HCT116 (cell line): ENCODE data around the gene KIAA1755. TPM values are rescaled to one million over a fixed set of nuclear protein-coding genes. Genes with fewer than 3 reads are reported as not detected.

ENCODE experiments used
- ATAC-seq: fragments of 200-7000 bp; cut with Tn5 transposase; 2 replicates; pipeline ENCODE4 v1.9.1; 2020; ENCODE audit warnings: mild to moderate bottlenecking, moderate library complexity
- BruUV-seq: library from RNA; stranded (reverse); fragments of 400-500 nt; replicated peaks from 2 replicates; lab custom pipeline; 2021; lab: Mats Ljungman, UMichigan
- CTCF ChIA-PET: fragments of 300-600 bp; sonication (Branson Sonifier 250); formaldehyde crosslinking; loops from one replicate; lab custom pipeline; 2021; ENCODE audit warnings: antibody characterized with exemption; lab: Charles Lee
- POLR2A ChIA-PET: fragments of 300-600, 350-600 bp; sonication (Branson Sonifier 250); formaldehyde crosslinking; loops from one replicate; lab custom pipeline; 2021; ENCODE audit warnings: antibody characterized with exemption; lab: Charles Lee
- RAD21 ChIA-PET, 2 experiments: fragments of 300-600 bp; sonication (Branson Sonifier 250); formaldehyde crosslinking; loops; one replicate each; lab custom pipeline; 2023; ENCODE audit warnings: low total read pairs in 2 of 2; ENCODE audit not compliant: uncharacterized antibody in 2 of 2, unreplicated experiment in 2 of 2, low non-redundant PET in 1 of 2; lab: Charles Lee
- DNase-seq: peaks from one replicate; pipeline ENCODE4 v3.0.0-alpha.2; 2010; ENCODE audit warnings: low read depth, low spot score
- H2AFZ ChIP-seq: fragments of 200-600 bp; shearing (Covaris generic), sonication (generic); 2 replicates; pipeline ENCODE4 v1.6.1; 2017; ENCODE audit warnings: low read depth, mixed run types, mixed read lengths, antibody characterized with exemption, low read length; ENCODE audit not compliant: poor library complexity, severe bottlenecking
- H3K27ac ChIP-seq: 2 replicates; pipeline ENCODE4 v1.5.1; 2012; ENCODE audit warnings: low read depth, low read length
- H3K27me3 ChIP-seq: fragments of 200-600 bp; sonication (generic); 2 replicates; pipeline ENCODE4 v1.6.1; 2016; ENCODE audit warnings: mixed run types, low read length, mixed read lengths; ENCODE audit not compliant: insufficient read depth
- H3K36me3 ChIP-seq, 2 experiments: fragments of 200-500 bp in 1 of 2; fragments of 200-600 bp in 1 of 2; sonication (Bioruptor generic) in 1 of 2; sonication (generic) in 1 of 2; 2 replicates each; pipeline versions ENCODE4 v1.5.1 to v1.6.1; 2014 to 2016; ENCODE audit warnings: low read length in 2 of 2, inconsistent platforms in 1 of 2, mixed read lengths in 1 of 2, mixed run types in 1 of 2; ENCODE audit not compliant: insufficient read depth in 2 of 2, control insufficient read depth in 1 of 2
- H3K4me1 ChIP-seq, 2 experiments: fragments of 200-600 bp in 1 of 2; sonication (generic) in 1 of 2; 2 replicates each; pipeline versions ENCODE4 v1.5.1 to v1.6.1; 2012 to 2017; ENCODE audit warnings: low read length in 2 of 2, inconsistent platforms in 1 of 2, mild to moderate bottlenecking in 1 of 2, mixed read lengths in 1 of 2, mixed run types in 1 of 2, moderate library complexity in 1 of 2; ENCODE audit not compliant: insufficient read depth in 2 of 2, control insufficient read depth in 1 of 2
- H3K4me2 ChIP-seq: fragments of 200-600 bp; sonication (generic); 2 replicates; pipeline ENCODE4 v1.6.1; 2017; ENCODE audit warnings: mixed run types, low read length, mixed read lengths
- H3K4me3 ChIP-seq, 2 experiments: fragments of 200-600 bp in 1 of 2; sonication (generic) in 1 of 2; replicated peaks in 1 of 2; 2 replicates each; pipeline ENCODE4 v1.5.1; 2011 to 2016; ENCODE audit warnings: low read length in 2 of 2, control low read depth in 1 of 2, low read depth in 1 of 2, mild to moderate bottlenecking in 1 of 2, mixed read lengths in 1 of 2, mixed run types in 1 of 2
- H3K79me2 ChIP-seq: fragments of 200-600 bp; sonication (generic); 2 replicates; pipeline ENCODE4 v1.6.1; 2017; ENCODE audit warnings: mild to moderate bottlenecking, mixed run types, low read length, moderate library complexity, mixed read lengths; ENCODE audit not compliant: insufficient read depth
- H3K9ac ChIP-seq: fragments of 200-600 bp; sonication (generic); 2 replicates; pipeline ENCODE4 v1.6.1; 2016; ENCODE audit warnings: low read length, mixed read lengths
- H3K9me2 ChIP-seq: fragments of 200-600 bp; sonication (generic), shearing (Covaris generic); 2 replicates; pipeline ENCODE4 v1.6.1; 2017; ENCODE audit warnings: mixed run types, mild to moderate bottlenecking, moderate library complexity; ENCODE audit not compliant: insufficient read depth
- H3K9me3 ChIP-seq, 2 experiments: fragments of 200-500 bp in 1 of 2; fragments of 200-600 bp in 1 of 2; sonication (Bioruptor generic) in 1 of 2; sonication (generic) in 1 of 2; 2 replicates each; pipeline ENCODE4 v1.6.1; 2014 to 2017; ENCODE audit warnings: low read length in 2 of 2, mixed read lengths in 2 of 2, inconsistent platforms in 1 of 2, low read depth in 1 of 2, mild to moderate bottlenecking in 1 of 2, mixed run types in 1 of 2, moderate library complexity in 1 of 2; ENCODE audit not compliant: control insufficient read depth in 1 of 2, insufficient read depth in 1 of 2
- H4K20me1 ChIP-seq: fragments of 200-600 bp; sonication (generic), shearing (Covaris generic); 2 replicates; pipeline ENCODE4 v1.6.1; 2017; ENCODE audit warnings: mixed run types, mild to moderate bottlenecking, moderate library complexity; ENCODE audit not compliant: insufficient read depth
- CBX3 ChIP-seq: IDR thresholded peaks from 2 replicates; pipeline ENCODE4 v1.6.1; 2012; ENCODE audit warnings: low read depth
- EGR1 ChIP-seq: IDR thresholded peaks from 2 replicates; pipeline ENCODE4 v1.6.1; 2012; ENCODE audit warnings: low read depth
- EZH2phosphoT487 ChIP-seq: fragments of 200-600 bp; IDR thresholded peaks from 2 replicates; pipeline ENCODE4 v1.6.1; 2018; ENCODE audit warnings: antibody characterized with exemption, borderline replicate concordance
- FOSL1 ChIP-seq: IDR thresholded peaks from 2 replicates; pipeline ENCODE4 v1.6.1; 2012; ENCODE audit warnings: low read depth
- JUND ChIP-seq: IDR thresholded peaks from 2 replicates; pipeline ENCODE4 v1.6.1; 2012
- POLR2AphosphoS5 ChIP-seq: IDR thresholded peaks from 2 replicates; pipeline ENCODE4 v1.6.1; 2011; ENCODE audit warnings: mild to moderate bottlenecking, low read depth, low read length, moderate library complexity
- TCF7L2 ChIP-seq: IDR thresholded peaks from 2 replicates; pipeline ENCODE4 v1.7.0; 2011; ENCODE audit warnings: borderline replicate concordance, inconsistent platforms; ENCODE audit not compliant: insufficient read depth, insufficient read length; ENCODE audit errors: extremely low read depth
- intact Hi-C: fragments of 100-400 bp; cut with micrococcal nuclease; formaldehyde crosslinking; loops from 2 replicates; pipeline ENCODE4 v1.10.0; 2022
- total RNA-seq: library from RNA; stranded (reverse); gene quantifications from one replicate; pipeline ENCODE4 v1.2.1, GENCODE V29; 2021; ENCODE audit not compliant: unreplicated experiment
- TF ChIP-seq, protein P1 (sequence below): IDR thresholded peaks from 2 replicates; pipeline ENCODE4 v1.6.1; 2012; ENCODE audit warnings: low read depth
- TF ChIP-seq, protein P2 (sequence below): IDR thresholded peaks from 2 replicates; pipeline ENCODE4 v1.6.1; 2011; ENCODE audit warnings: mild to moderate bottlenecking, low read length, moderate library complexity; ENCODE audit not compliant: insufficient replicate concordance; ENCODE audit errors: extremely low read depth
- TF ChIP-seq, protein P3 (sequence below), 3 experiments: fragments of 200-600 bp in 1 of 3; sonication (generic) in 1 of 3; IDR thresholded peaks in 2 of 3; conservative IDR thresholded peaks in 1 of 3; 2 replicates each; pipeline ENCODE4 v1.5.1; 2012 to 2017; ENCODE audit warnings: low read depth in 2 of 3, low read length in 2 of 3, antibody characterized with exemption in 1 of 3, borderline replicate concordance in 1 of 3, control low read depth in 1 of 3, mild to moderate bottlenecking in 1 of 3, mixed read lengths in 1 of 3, mixed run types in 1 of 3, moderate library complexity in 1 of 3; ENCODE audit not compliant: insufficient read depth in 1 of 3

The KIAA1755 gene
- total RNA-seq, 1 experiment from 2014 or later, result not detected

DNA sequence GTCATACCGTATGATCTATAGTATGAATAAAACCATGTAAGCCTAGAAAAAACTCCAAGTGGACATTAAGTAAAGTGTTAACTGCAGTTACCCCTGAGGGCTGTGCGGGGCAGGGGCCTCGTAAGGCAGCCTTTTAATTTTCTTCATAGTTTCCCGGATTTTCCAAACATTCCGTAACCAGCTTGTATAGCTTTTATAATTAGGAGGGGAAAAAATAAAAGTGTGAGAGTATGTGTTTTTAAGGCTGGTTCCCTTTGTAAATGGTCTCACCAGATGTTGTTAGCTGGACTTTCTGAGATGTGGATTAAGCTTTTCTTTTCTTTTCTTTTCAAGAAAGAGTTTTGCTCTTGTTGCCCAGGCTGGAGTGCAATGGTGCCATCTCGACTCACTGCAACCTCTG, 7.0 kb downstream of the KIAA1755 start:
- ChIA-PET RAD21 (no interaction called here), CTCF (no interaction called here), POLR2A (no interaction called here)
- H4K20me1 ChIP-seq, result no peaks in the 10 kb centered on the region
- no peak for TF ChIP-seq FOSL1
- TF ChIP-seq CBX3, result no peak
- no peak for TF ChIP-seq JUND
- TF ChIP-seq TCF7L2, result no peak
- TF ChIP-seq EGR1, result no peak
- TF ChIP-seq, protein P1, sequence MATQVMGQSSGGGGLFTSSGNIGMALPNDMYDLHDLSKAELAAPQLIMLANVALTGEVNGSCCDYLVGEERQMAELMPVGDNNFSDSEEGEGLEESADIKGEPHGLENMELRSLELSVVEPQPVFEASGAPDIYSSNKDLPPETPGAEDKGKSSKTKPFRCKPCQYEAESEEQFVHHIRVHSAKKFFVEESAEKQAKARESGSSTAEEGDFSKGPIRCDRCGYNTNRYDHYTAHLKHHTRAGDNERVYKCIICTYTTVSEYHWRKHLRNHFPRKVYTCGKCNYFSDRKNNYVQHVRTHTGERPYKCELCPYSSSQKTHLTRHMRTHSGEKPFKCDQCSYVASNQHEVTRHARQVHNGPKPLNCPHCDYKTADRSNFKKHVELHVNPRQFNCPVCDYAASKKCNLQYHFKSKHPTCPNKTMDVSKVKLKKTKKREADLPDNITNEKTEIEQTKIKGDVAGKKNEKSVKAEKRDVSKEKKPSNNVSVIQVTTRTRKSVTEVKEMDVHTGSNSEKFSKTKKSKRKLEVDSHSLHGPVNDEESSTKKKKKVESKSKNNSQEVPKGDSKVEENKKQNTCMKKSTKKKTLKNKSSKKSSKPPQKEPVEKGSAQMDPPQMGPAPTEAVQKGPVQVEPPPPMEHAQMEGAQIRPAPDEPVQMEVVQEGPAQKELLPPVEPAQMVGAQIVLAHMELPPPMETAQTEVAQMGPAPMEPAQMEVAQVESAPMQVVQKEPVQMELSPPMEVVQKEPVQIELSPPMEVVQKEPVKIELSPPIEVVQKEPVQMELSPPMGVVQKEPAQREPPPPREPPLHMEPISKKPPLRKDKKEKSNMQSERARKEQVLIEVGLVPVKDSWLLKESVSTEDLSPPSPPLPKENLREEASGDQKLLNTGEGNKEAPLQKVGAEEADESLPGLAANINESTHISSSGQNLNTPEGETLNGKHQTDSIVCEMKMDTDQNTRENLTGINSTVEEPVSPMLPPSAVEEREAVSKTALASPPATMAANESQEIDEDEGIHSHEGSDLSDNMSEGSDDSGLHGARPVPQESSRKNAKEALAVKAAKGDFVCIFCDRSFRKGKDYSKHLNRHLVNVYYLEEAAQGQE, result no peak
- TF ChIP-seq, protein P2, sequence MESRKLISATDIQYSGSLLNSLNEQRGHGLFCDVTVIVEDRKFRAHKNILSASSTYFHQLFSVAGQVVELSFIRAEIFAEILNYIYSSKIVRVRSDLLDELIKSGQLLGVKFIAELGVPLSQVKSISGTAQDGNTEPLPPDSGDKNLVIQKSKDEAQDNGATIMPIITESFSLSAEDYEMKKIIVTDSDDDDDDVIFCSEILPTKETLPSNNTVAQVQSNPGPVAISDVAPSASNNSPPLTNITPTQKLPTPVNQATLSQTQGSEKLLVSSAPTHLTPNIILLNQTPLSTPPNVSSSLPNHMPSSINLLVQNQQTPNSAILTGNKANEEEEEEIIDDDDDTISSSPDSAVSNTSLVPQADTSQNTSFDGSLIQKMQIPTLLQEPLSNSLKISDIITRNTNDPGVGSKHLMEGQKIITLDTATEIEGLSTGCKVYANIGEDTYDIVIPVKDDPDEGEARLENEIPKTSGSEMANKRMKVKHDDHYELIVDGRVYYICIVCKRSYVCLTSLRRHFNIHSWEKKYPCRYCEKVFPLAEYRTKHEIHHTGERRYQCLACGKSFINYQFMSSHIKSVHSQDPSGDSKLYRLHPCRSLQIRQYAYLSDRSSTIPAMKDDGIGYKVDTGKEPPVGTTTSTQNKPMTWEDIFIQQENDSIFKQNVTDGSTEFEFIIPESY, result no peak
- no peak for TF ChIP-seq EZH2phosphoT487
- TF ChIP-seq POLR2AphosphoS5, result no peak
- TF ChIP-seq, protein P3, sequence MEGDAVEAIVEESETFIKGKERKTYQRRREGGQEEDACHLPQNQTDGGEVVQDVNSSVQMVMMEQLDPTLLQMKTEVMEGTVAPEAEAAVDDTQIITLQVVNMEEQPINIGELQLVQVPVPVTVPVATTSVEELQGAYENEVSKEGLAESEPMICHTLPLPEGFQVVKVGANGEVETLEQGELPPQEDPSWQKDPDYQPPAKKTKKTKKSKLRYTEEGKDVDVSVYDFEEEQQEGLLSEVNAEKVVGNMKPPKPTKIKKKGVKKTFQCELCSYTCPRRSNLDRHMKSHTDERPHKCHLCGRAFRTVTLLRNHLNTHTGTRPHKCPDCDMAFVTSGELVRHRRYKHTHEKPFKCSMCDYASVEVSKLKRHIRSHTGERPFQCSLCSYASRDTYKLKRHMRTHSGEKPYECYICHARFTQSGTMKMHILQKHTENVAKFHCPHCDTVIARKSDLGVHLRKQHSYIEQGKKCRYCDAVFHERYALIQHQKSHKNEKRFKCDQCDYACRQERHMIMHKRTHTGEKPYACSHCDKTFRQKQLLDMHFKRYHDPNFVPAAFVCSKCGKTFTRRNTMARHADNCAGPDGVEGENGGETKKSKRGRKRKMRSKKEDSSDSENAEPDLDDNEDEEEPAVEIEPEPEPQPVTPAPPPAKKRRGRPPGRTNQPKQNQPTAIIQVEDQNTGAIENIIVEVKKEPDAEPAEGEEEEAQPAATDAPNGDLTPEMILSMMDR (IDR thresholded peaks at IDR 0.05 in 2 of 3, conservative IDR thresholded peaks at IDR 0.05 in 1 of 3; ENCODE audit: borderline replicate concordance in 1 of 3, insufficient read depth in 1 of 3, low read depth in 2 of 3, low read length in 2 of 3), result no peak
- no peak overlapping the region for H3K4me2 ChIP-seq
- no peak overlapping the region for H2AFZ ChIP-seq
- BruUV-seq, result no TSS peak
- H3K9me2 ChIP-seq, result no peaks in the 10 kb centered on the region
- H3K36me3 ChIP-seq, result no peaks in the 10 kb centered on the region
- H3K4me1 ChIP-seq, result no peaks in the 10 kb centered on the region
- no peak overlapping the region for H3K27ac ChIP-seq
- H3K9ac ChIP-seq, result no peak overlapping the region
- intact Hi-C loops, result no loop called here
- H3K79me2 ChIP-seq, result no peaks in the 10 kb centered on the region
- no peak overlapping the region for H3K4me3 ChIP-seq
- DNase-seq, result no peak
- H3K9me3 ChIP-seq, result no peaks in the 10 kb centered on the region
- no peak for ATAC-seq
- H3K27me3 ChIP-seq, result no peaks in the 10 kb centered on the region
